ENCODE results near the gene HSF2BP. TPM values are rescaled to one million over a fixed set of nuclear protein-coding genes. Genes with fewer than 3 reads are reported as not detected.

Gene HSF2BP
- total and polyA plus RNA-seq, 2 of the 8 experiments (the other 6 are each of a cell fraction or from before 2014, with no cell fraction given) = 0.51 to 0.93 TPM

DNA sequence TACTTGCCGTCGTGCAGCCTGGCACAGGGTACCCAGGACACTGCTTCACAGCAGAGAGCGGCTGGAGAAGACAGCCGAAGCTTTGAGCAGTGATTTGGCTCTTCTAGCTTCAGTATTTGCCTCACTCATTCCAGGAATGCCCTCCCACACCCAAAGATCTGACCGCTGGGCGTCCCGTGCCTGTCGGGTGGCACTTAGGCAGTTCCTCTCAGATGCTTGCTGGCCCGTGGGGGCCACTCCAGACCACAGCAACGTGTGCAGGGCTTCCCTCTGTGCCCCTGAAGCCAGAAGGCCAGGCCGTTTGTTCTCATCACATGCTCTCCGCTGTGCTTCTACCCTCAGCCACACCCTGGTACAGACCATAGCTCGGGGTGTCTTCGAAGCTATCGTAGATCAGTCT lies 17.1 kb upstream of the HSF2BP start:
- CTCF ChIA-PET (ENCODE audit: partially characterized antibody) = interaction anchor here (1.2 kb wide), 1 partner anchor 53 kb away, joined by 6 read pairs; no protein-coding TSS in a partner anchor
- 97% methylated on average over 15 of the region's 15 CpGs; no CpG with 5 or more reads in 1 of the 2 experiments for WGBS, 2 experiments (ENCODE audit: extremely low coverage in 1 of 2, insufficient coverage in 1 of 2, insufficient read length in 1 of 2, insufficient replicate concordance in 2 of 2, low coverage in 1 of 2, low lambda C conversion rate in 2 of 2, missing lambda C conversion rate in 1 of 2)
- POLR2A ChIA-PET (ENCODE audit: partially characterized antibody) = interaction anchor here (1.5 to 2.8 kb wide), 3 partner anchors 11 to 17 kb away, joined by 3 to 12 read pairs (median 10); no protein-coding TSS in a partner anchor
- TF ChIP-seq RNF2 (IDR thresholded peaks at IDR 0.05; ENCODE audit: borderline replicate concordance, low read depth, low read length, missing control alignments, poor library complexity, severe bottlenecking) = no peak
- TF ChIP-seq BCL11A (IDR thresholded peaks at IDR 0.05; ENCODE audit: low read depth in 2 of 2, low read length in 2 of 2) = no peak
- TF ChIP-seq, protein P1, sequence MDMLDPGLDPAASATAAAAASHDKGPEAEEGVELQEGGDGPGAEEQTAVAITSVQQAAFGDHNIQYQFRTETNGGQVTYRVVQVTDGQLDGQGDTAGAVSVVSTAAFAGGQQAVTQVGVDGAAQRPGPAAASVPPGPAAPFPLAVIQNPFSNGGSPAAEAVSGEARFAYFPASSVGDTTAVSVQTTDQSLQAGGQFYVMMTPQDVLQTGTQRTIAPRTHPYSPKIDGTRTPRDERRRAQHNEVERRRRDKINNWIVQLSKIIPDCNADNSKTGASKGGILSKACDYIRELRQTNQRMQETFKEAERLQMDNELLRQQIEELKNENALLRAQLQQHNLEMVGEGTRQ (IDR thresholded peaks at IDR 0.05; ENCODE audit: low read length) = no peak
- no peak for TF ChIP-seq TCF12 (IDR thresholded peaks at IDR 0.05; ENCODE audit: low read depth, low read length)
- no peak for TF ChIP-seq BACH1 (IDR thresholded peaks at IDR 0.05; ENCODE audit: low read length)
- TF ChIP-seq, protein P2, sequence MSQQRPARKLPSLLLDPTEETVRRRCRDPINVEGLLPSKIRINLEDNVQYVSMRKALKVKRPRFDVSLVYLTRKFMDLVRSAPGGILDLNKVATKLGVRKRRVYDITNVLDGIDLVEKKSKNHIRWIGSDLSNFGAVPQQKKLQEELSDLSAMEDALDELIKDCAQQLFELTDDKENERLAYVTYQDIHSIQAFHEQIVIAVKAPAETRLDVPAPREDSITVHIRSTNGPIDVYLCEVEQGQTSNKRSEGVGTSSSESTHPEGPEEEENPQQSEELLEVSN (IDR thresholded peaks at IDR 0.05) = no peak
- no peak for TF ChIP-seq SIN3A (conservative IDR thresholded peaks at IDR 0.05 in 1 of 2, IDR thresholded peaks at IDR 0.05 in 1 of 2; ENCODE audit: low read depth in 1 of 2, low read length in 2 of 2)
- TF ChIP-seq SUZ12 (IDR thresholded peaks at IDR 0.05; ENCODE audit: low read length) = no peak
- no peak for TF ChIP-seq ZNF274 (IDR thresholded peaks at IDR 0.05; ENCODE audit: borderline replicate concordance, extremely low read depth, low read length)
- TF ChIP-seq EP300 (IDR thresholded peaks at IDR 0.05; ENCODE audit: borderline replicate concordance in 1 of 2, low read depth in 2 of 2, low read length in 2 of 2) = no peak
- TF ChIP-seq CBX5 (IDR thresholded peaks at IDR 0.05; ENCODE audit: low read depth, low read length) = no peak

More for the DNA sequence above, 17.1 kb upstream of the HSF2BP start:
- no peaks in the 10 kb centered on the region for H3K23me2 ChIP-seq (ENCODE audit: low read depth, low read length)
- no peak overlapping the region for H4K5ac ChIP-seq (ENCODE audit: insufficient read length, low read depth, low read length)
- no peak overlapping the region for H3K23ac ChIP-seq (ENCODE audit: insufficient read length)
- H3K14ac ChIP-seq (ENCODE audit: insufficient read length) = no peak overlapping the region
- H3K27ac ChIP-seq (ENCODE audit: low read depth, low read length) = no peak overlapping the region
- peaks cover 2 to 5% of the 10 kb centered on the region in 2 experiments for H4K20me1 ChIP-seq (replicated peaks in 1 of 2; ENCODE audit: control insufficient read depth in 1 of 2, insufficient read depth in 2 of 2, low read length in 2 of 2)
- H2BK120ac ChIP-seq (replicated peaks; ENCODE audit: low read depth, low read length) = no peak overlapping the region
- H3K9ac ChIP-seq (replicated peaks in 1 of 4; ENCODE audit: extremely low read depth in 1 of 4, low read depth in 3 of 4, low read length in 3 of 4) = no peak overlapping the region
- peaks cover 0 to 47% of the 10 kb centered on the region in 2 experiments; a peak in 2 of 4 replicates for H3K79me2 ChIP-seq (ENCODE audit: control insufficient read depth in 1 of 2, insufficient read depth in 2 of 2, low read length in 2 of 2)
- H3K56ac ChIP-seq (replicated peaks; ENCODE audit: insufficient read length, low read depth, low read length) = no peak overlapping the region
- no peaks in the 10 kb centered on the region for H3K27me3 ChIP-seq (replicated peaks in 1 of 4; ENCODE audit: control insufficient read depth in 3 of 4, extremely low read depth in 1 of 4, insufficient read depth in 3 of 4, low read length in 3 of 4)
- no peak overlapping the region for H4K91ac ChIP-seq (replicated peaks; ENCODE audit: insufficient read length, low read length)
- H3K18ac ChIP-seq (ENCODE audit: extremely low read depth, low read length) = no peak overlapping the region
- no peak overlapping the region for H3K4me2 ChIP-seq (ENCODE audit: insufficient read depth in 1 of 2, low read depth in 2 of 2, low read length in 2 of 2)
- no peak overlapping the region for H2BK15ac ChIP-seq (ENCODE audit: low read length)
- no peak overlapping the region for H3K4ac ChIP-seq (replicated peaks; ENCODE audit: insufficient read length, low read depth, low read length)
- H4K8ac ChIP-seq (ENCODE audit: extremely low read depth, insufficient read depth, low read length) = no peak overlapping the region
- no peak for FAIRE-seq
- no peak overlapping the region for H2BK20ac ChIP-seq (ENCODE audit: low read length)
- no peak overlapping the region for H2AK5ac ChIP-seq (ENCODE audit: low read depth, low read length)
- H2BK5ac ChIP-seq (ENCODE audit: low read depth, low read length) = no peak overlapping the region
- H3K36me3 ChIP-seq (ENCODE audit: control insufficient read depth in 2 of 4, insufficient read depth in 4 of 4, low read length in 3 of 4) = peaks cover 18 to 54% (median 29%) of the 10 kb centered on the region in 4 experiments
- no peak overlapping the region for H2AFZ ChIP-seq (ENCODE audit: low read length)
- no peaks in the 10 kb centered on the region; the same call in 1 of the 2 replicates for H3K79me1 ChIP-seq (ENCODE audit: low read depth, low read length)
- no peak overlapping the region for H3K4me3 ChIP-seq (ENCODE audit: extremely low read depth in 1 of 4, insufficient read depth in 2 of 4, low read depth in 3 of 4, low read length in 4 of 4)
- DNase-seq (ENCODE audit: low read depth in 1 of 2, low spot score in 2 of 2) = no peak
- H2BK12ac ChIP-seq (ENCODE audit: low read depth, low read length) = no peak overlapping the region
- H3K9me3 ChIP-seq (ENCODE audit: insufficient read depth in 2 of 2, low read depth in 1 of 2, low read length in 1 of 2) = no peaks in the 10 kb centered on the region
- peaks cover 0 to 4% (median 0%) of the 10 kb centered on the region in 4 experiments; a peak in 2 of 7 replicates for H3K4me1 ChIP-seq (replicated peaks in 1 of 4; ENCODE audit: control insufficient read depth in 3 of 4, insufficient read depth in 4 of 4, low read length in 3 of 4)
